ENCODE data around the gene KIF3C.
"Not testable (repeated sequence)": the region's sequence is repeated elsewhere in the genome, so short reads cannot be mapped to it uniquely, and the experiment has no call there.

Gene KIF3C

DNA sequence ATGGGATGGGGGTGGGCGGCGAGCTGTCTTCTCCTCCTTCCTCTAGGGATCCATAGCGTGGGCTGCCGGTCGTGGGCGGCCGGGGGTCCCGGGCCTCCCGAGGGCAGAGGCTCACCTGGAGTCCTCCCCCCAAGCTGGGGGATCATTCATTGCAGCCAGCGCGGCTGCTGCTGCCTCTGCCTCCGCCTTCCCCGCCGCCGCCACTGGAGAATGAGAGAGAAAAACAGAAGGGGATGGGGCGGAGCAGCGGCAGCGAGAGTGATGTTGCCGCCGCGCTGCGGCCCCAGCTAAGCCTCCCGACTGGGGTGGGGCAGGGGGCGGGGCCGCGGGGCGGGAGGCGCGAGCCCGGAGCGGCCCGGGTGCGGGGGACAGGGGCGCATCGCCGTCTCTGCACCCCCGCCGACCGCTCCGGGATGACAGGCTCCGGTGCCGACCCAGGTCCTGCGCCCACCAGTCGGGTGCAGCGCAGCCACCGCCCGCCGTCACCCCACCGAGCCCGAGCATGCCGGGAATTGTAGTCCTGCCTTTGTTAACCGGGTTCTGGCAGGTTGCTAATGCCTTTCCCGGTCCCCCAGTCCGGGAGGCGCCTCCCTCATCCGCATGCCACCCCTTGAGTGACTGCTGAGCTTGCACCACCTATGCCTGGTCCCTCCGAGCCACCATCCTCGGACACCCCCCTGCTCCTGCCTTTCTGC is at the start of gene KIF3C:
Gene KIF3C, minus strand, starts transcription at position 225 of the 695 bp plus-strand sequence. CDS start 580 bp downstream, outside the sequence.
- peak; percentile 73 for DNase-seq (ENCODE audit: low spot score)

DNA sequence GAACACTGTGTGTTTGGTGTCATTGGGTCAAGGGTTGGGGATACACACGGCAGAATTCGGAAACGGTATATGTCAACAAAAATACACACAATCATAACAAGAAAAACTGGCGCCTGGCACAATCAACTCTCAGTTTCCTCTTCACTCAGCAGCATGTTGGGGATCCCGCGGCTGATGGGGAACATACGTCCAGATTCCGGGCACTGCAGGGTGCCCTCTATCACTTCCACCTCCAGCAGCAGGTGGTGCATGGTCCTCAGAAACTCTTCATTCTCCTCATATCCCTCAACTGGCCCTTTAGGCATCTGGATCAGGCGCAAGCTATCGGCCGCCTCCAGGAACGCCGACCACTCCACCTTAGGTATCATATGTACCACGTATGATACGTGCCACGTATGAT is 45.8 kb upstream of the KIF3C start:
- DNase-seq (ENCODE audit: low spot score), result not testable (repeated sequence)

- no peak for DNase-seq (ENCODE audit: low spot score)
Measured at GRCh38 chr2:26025509-26025908, 43.2 kb upstream of the KIF3C start.

DNA sequence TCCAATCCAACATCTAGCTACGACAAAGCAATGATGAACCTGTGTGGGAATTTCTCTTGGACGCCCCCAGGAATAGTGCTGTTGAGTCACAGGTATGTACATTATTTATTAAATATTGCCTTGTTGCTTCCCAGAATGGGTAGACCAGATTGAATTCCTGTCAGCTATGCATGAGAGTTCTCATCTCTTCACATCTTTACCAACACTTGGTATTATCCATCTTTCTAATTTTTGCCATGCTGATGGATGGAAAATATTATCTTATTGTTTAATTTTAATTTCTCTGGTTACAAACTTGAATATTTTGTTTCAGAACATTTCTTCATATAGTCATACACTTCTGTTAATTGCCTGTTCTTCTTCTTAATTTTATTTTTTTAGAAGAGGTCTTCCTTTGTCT is 42.0 kb upstream of the KIF3C start:
- no peak for DNase-seq (ENCODE audit: low spot score)

GRCh38 chr2:26020231-26020640 is 37.9 kb upstream of the KIF3C start:
- no peak for DNase-seq (ENCODE audit: low spot score)

GRCh38 chr2:26018184-26019055 is 36.1 kb upstream of the KIF3C start:
- peak; percentile 42 for DNase-seq (ENCODE audit: low spot score)

DNA sequence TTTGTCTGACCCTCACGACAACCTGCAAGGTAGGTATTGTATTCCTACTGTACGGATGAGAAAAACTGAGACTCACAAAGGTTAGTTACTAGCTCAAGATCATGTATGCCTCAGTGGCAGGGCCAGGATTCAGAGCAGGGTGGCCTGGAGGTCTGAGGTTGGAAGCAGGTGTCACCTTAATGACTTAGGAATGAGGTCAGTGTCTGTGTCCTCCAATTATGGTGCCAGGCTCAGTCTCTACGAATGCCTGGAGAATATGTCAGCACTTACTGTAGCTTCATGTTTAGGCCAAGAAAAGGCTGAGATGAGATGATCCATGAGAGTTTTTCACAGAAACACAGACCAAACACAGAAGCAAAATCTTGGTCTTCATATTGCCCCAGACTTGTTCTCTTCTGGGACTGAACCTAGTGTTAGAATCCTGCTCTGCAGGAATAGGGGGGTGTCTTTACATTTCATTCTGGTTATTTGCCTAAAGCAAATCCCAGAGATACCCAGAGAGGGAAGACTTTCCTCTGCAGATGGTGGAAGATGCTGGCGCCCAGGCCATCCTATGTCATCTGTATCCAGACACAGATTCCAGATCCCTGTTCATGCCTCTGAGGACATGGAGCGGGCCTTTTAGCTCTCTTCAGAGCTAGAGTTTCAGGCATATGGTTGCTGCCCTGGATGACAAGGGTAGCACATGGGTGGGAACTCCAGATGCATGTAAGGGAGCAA is 35.3 kb upstream of the KIF3C start:
- DNase-seq (ENCODE audit: low spot score), result no peak

DNA sequence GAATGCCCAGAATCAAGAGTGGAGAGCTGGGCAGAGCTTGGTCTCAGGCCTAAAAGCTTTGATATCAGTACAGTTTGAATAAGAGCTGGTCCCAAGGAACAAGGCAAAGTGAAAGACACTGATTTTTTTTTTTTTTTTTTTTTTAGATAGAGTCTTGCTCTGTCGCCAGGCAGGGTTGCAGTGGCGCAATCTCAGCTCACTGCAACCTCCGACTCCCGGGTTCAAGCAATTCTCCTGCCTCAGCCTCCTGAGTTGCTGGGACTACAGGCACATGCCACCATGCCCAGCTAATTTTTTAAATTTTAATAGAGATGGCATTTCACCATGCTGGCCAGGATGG is 34.4 kb upstream of the KIF3C start:
- DNase-seq (ENCODE audit: low spot score), result not testable (repeated sequence)

DNA sequence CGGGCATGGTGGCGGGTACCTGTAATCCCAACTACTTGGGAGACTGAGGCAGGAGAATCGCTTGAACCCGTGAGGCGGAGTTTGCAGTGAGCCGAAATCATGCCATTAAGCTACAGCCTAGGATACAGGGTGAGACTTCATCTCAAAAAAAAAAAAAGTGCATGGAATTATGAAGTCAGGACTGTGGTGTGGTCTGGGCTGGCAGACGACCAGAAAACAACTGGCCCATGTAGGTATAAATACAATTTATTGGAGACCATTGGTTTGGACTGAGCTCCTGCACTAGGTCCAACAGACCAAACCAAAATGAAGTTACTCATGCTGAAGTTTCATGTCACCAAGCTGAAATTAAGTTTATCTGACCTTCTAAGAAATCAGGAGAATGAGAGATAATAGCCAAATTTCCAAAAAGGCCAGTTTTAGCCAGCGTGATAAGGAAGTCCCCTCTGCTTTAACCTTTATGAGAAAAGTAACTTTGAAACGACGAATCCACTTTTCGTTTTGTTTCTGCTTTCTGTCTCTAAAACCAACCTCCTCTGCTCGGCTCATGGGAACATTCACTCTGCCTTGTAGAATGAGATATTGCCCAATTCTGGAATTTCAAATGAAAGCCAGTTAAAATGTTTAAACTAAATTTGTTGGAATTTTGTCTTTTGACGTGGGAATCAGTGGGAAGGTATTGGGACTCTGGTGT is 33.9 kb upstream of the KIF3C start:
- no peak for DNase-seq (ENCODE audit: low spot score)

- no peak for DNase-seq (ENCODE audit: low spot score)
Measured at GRCh38 chr2:26013668-26014067, 31.4 kb upstream of the KIF3C start.

GRCh38 chr2:26011990-26012856 is 29.9 kb upstream of the KIF3C start:
- DNase-seq (ENCODE audit: low spot score), result no peak

GRCh38 chr2:26011609-26011989 is 29.3 kb upstream of the KIF3C start:
- DNase-seq (ENCODE audit: low spot score), result no peak

- no peak for DNase-seq (ENCODE audit: low spot score)
Measured at GRCh38 chr2:26010943-26011342, 28.6 kb upstream of the KIF3C start.

DNA sequence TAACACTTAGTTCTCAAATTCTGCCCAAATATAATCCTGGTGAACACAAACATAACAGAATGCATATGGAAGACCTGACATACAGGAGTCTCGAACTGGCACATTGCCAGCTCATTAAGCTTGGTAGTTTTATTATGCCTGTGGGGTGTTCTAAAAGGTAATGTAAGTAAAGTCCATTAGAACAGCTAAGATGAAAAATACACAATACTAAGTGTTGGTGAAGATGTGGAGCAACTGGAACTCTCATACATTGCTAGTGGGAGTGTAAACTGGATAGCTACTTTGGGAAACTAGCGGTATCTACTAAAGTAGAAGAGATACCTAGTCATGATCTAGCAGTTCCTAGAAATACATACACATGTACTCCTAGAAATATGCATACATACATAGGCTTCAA is 27.3 kb upstream of the KIF3C start:
- DNase-seq (ENCODE audit: low spot score), result no peak

DNA sequence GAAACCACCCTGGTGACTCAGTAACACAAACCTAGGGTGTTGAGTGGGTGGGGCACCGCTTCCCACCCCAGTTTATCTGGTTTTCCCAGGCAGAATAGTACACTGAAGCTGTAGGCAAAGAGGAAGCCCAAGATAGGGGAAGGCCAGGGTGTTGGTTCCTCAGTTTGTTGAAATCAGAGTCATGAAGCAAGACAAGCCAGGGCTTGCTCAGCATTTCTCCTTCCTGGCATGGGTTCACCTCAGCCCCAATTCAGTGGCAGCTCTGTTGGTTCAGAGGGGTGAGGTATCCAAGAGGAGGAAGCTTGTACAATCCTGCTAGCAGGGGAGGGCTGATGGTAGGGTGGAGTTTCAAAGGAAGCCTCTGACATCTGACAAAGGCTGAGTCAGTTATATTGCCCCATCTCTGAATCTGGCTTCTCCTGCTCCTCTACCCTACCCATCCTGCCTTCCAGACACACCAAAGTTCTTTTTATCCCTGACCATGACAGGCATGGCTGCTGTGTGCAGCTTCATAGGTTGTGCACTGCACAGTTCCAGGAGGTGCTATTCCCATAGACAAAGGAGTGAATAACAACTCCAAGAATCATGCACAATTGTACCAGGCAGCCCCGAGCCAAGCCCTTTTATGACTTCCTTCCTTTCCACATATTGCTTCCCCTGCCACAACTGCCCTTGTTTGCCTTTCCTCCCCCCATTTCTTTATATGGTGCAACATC is 26.7 kb upstream of the KIF3C start:
- DNase-seq (ENCODE audit: low spot score), result no peak

- no peak for DNase-seq (ENCODE audit: low spot score)
Measured at GRCh38 chr2:26008095-26008494, 25.8 kb upstream of the KIF3C start.

GRCh38 chr2:26002632-26003310 is 20.5 kb upstream of the KIF3C start:
- DNase-seq (ENCODE audit: low spot score), result no peak

DNA sequence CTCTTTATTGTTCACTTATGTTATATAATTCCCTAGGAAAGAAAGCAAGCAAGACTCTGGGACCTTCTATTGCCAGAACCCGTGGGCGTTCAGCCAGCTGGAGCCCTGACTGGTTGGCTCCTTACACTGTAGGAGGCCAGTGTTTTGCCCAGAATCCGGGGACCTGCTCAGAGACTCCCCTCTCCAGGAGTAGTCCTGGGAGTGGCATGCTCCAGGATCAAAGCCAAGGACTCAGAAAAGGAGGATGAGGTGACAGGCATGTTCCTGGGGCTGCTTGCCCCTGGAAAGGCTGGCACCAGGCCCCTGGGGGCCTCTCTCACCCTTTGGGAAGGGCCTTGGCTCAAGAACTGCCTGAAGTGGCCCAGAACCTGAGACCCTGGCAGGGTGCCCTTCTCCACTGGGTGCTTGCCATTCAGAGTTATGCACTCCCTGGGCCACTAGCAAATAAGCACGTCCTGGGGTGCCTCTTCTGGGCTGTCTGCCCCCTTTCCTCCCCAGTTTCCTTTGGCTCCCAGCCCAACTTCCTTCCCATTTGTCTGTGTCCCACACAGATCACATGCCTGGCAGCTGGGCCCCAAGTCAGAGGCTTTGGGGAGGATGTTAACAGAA is 19.6 kb upstream of the KIF3C start:
- no peak for DNase-seq (ENCODE audit: low spot score)

DNA sequence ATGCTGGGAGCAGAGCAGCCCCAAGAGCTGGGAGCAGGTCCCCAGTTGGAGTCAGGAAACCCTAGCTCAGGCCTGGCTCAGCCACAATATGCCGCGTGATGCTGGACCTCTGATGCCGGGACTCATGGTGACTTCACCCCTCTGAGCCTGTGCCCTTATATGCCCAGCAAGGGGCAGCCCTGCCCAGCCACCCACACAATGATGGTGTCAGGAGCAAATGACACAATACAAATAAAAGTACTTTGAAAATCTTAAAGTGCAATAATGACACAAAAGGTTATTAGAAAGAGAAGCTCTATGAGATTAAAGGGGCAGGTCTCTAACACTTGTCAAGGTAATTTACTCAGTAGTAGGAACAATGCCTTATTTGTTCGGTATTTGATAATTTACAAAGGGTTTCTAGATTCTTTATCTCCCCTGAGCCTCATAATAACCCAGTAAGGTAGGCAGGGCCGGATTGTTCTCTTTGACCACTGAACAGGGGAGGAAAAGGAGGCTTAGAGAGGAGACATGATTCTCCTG is 18.3 kb upstream of the KIF3C start:
- no peak for DNase-seq (ENCODE audit: low spot score)
